ENCODE measurements around the gene UGT1A8.
"Not testable (repeated sequence)": the region's sequence is repeated elsewhere in the genome, so short reads cannot be mapped to it uniquely, and the experiment has no call there.

The UGT1A8 gene

DNA sequence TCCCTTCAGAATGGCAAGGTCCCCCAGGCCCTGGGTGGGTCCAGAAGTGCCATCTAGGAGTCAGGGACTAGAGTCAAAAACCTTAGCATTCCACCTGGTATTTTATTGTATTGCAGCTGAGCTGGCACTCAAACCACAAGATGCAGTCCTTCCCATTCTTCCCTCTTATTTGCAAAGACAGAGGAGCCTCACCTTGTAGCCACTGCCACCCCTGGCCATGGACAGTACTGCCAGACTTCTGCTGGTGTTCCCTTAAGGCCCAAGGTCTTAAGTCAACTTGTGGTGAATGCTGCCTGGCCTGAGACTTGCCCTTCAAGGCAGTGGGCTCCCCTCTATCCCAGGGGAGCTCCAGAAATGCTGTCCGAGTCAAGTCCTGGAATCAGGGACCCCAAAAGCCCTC, 25.7 kb downstream of the UGT1A8 start:
- FAIRE-seq: no peak

DNA sequence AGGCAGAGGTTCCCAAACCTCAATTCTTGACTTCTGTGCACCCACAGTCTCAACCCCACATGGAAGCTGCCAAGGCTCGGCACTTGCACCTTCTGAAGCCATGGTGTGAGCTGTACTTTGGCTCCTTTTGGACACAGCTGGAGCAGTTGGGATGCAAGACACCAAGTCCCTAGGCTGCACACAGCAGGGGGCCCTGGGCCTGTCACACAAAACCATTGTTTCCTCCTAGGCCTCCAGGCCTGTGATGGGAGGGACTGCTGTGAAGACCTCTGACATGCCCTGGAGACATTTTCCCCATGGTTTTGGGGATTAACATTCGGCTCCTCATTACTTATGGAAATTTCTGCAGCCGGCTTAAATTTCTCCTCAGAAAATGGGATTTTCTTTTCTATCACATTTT, 28.6 kb downstream of the UGT1A8 start:
- FAIRE-seq: not testable (repeated sequence)

DNA sequence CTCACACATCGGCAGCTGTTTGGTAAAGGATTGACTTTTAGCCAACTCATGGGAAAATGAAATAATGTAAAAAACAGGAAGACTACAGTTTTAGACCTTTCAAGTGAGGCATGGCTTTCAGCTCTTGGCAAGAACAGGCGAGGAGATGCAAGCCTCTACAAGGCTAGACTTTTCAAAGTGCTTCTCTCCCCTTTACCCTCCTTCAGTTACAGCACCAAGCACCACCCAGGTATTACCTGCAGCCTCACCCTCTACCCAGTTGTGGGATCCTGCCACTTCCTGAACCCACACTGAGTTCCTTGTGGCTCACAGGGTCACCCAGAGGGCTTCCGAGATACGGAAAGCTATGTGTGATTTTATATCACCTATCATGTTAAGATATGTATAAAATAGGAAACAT, 33.5 kb downstream of the UGT1A8 start:
- FAIRE-seq: no peak

DNA sequence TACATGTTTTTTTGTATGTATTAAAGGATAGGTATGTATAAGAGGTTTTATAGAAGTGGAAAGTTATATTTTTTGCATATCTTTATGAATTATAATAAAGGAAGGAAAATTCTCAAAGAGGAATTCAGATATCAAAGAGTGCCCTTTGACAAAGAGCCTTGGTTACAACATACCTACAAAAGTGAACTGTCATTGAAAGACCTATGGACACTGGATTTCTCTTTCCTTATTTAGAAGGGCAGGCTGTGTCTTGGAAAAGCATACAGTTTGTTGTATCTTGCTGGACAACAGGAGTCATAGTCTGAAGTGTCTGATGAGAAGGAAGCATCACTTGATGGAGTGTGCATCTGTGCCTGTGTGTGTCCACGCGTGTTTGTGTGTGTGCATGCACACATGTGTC, 34.0 kb downstream of the UGT1A8 start:
- no peak for FAIRE-seq

DNA sequence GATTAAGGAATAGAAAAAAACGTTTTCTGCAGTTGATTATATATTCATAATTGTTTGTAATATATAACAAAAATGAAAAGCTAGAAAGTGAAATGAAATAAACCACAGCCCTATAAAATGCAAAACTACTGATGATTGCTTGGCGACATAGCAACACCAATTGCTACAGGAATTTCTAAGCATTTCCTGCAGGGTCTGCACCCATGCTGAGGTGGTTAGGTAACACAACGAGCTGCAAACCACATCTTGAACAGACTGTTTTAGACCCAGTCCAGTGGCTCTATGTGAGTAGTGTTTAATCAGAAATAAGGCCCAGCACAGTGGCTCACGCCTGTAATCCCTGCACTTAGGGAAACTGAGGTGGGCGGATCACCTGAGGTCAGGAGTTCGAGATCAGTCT, 37.1 kb downstream of the UGT1A8 start:
- no peak for FAIRE-seq

DNA sequence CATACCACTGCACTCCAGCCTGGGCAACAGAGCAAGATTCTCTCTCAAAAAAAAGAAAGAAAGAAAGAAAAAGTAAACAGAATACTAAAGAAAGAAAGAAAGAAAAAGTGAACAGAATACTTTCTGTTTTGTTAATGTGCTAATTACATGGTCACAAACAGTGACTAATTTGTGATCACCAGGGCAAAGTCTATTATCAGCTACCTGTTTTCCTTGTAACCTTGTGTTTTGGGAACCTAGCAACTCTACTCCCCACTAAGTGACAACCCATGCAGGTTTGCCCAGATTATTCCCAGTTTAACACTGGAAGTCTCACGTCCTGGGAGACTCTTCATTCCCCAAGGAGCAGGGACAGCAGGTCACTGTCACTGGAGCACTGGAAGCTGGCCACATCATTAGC, 37.6 kb downstream of the UGT1A8 start:
- FAIRE-seq: no peak

DNA sequence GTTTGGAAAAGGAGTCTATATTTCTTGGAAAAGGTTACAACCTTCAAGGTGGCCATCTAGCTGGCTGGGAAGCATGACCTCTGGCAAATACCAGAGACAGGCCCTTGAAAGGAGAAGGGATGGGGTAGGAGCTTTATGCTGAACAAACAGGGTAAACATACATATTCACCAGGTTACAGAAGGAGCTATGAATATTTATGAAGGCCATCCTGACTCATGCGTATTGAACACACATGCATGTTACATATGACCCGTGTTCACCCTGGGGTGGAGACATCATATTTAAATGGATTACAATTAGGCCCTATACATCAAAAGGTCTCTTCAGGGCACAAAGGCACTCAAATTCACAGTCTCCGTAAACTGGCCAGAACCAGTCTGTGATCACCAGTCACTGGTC, 38.5 kb downstream of the UGT1A8 start:
- not testable (repeated sequence) for FAIRE-seq

DNA sequence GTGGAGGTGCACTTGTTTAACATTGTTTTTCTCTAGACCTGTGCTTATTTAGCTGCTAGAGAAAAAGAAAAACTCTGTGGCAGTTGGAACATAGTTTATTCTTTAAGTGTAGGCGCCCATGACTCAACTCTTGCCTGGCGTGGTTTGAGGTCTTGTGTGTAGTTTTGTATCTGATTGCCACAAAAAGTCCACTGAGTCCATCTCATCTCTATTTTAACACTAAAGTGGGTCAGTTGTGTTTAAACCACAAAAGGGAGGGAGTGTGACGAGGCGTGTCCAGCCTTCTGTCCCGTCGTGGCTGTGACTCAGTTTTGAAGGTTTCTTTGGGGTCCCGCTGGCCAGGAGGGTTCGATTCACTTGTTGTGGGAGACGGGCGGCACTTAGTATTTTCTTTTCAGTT, 39.0 kb downstream of the UGT1A8 start:
- FAIRE-seq: no peak

DNA sequence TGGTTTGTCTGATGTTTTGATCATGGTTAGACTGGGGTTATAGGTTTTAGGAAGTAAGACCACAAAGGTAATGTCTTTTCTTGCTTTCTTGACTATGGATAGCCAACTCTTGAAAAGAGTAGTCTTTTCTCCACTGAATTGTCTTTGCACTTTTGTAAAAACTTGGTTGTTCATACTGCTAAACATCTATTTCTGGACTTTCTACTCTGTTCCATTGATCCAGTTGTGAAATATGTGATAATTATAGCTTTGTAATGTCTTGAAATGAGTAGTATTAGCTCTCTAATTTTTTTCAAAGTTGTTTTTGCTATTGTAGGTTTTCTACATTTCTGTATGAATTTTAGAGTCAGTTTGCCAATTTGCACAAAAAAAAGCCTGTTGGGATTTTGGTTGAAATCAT, 41.2 kb downstream of the UGT1A8 start:
- no peak for FAIRE-seq

DNA sequence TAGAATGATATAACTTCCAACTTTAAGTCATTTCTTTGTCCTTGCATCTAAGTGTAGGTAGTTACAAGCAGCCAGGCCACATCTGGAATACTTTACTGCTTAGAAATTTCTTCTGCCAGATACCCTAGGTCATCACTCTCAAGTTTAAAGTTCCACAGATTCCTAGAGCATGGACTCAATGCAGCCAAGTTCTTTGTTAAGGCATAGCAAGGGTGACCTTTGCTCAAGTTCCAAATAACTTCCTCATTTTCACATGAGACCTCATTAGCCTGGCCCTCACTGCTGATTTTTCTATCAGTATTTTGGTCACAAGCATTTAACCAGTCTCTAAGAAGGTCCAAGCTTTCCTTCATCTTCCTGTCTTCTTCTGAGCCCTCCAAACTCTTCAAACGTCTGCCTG, 46.5 kb downstream of the UGT1A8 start:
- FAIRE-seq: no peak

DNA sequence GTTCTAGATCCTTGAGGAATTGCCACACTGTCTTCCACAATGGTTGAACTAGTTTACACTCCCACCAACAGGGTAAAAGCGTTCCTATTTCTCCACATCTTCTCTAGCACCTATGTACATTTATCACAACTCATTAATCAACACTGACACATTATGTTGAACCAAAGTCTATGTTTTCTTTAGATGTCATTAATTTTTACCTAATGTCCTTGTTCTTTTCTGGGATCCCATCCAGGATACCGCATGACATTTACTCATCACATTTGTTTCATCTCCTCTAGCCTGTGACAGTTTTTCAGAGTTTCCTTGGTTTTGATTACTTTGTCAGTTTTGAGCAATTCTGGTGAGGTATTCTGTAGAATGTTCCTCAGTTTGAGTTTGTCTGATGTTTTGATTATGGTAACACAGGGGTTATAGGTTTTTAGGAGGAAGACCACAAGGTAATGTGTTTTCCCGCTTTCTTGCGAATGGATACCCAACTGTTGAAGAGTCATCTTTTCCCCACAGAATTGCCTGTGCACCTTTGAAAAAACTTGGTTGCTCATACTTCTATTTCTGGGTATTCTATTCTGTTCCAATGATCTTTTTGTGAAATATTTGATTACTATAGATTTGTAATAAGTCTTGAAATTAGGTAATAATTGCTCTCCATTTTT, 51.3 kb downstream of the UGT1A8 start:
- no peak for FAIRE-seq

DNA sequence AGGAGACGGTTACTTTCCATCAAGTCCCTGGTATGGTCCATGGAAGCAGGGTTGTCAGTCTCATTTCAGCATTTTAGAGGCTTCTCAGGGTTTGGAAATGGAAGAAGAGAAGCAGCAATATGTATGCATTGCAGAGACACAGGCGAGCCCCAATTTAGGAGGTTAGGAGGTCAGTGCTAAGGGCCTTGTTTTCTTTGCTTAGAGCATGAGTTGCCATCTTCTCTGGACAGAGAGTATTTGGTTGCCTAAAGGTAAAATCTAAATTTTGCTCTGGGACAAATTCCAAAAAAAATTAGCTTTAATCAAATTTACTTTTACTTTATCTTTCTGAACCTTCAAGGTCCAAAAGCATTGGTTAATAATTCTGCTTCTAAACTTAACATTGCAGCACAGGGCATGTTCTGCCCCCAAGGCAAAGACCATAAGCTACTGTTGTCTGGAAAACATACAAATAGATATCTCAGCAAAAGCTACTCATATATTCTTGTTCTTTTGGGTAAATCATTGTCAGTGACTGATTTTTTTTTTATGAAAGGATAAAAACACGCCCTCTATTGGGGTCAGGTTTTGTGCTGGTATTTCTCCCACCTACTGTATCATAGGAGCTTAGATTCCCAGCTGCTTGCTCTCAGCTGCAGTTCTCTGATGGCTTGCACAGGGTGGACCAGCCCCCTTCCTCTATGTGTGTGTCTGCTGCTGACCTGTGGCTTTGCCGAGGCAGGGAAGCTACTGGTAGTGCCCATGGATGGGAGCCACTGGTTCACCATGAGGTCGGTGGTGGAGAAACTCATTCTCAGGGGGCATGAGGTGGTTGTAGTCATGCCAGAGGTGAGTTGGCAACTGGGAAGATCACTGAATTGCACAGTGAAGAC, 54.1 kb downstream of the UGT1A8 start, which contains the start of gene UGT1A9:
UGT1A9 (plus strand) TSS at position 609 of the 872 bp plus-strand sequence; CDS start at position 646, 37 bp downstream.
- FAIRE-seq: no peak

DNA sequence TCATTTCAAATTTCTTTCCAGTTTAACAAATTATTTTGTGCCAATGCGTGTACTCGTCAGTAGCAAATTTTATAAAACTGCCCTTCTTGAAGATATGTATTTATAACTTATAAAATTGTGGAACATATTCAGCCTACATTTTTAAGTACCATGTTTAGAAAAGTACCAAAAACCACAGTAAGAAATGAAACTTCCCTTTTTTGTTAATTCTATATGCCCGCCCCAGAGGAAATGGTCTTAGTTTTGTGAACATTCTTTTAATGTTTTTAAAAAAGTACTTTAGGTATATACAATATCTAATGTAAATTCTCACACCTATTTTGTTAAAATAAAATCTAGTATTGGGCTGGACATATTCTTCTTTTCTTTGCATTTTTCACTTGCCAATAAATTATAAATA, 55.5 kb downstream of the UGT1A8 start:
- FAIRE-seq: no peak

DNA sequence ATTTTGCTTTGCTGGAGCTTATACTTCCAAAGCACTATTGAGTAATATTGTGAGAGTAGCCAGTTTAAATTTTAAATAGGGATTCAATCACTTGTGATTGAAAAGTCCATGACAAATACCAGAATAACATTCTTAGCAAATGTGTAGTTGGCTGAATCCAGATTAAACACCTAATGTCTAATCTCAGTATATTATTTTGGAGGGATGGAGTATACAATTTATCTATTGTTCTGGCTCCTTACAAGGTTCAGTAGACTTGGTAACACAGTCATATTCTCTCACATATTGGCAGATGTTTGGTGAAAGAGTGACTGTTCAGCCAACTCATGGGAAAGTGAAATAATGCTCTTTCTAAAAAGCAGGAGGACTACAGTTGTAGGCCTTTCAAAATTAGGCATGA, 56.5 kb downstream of the UGT1A8 start:
- FAIRE-seq: no peak

DNA sequence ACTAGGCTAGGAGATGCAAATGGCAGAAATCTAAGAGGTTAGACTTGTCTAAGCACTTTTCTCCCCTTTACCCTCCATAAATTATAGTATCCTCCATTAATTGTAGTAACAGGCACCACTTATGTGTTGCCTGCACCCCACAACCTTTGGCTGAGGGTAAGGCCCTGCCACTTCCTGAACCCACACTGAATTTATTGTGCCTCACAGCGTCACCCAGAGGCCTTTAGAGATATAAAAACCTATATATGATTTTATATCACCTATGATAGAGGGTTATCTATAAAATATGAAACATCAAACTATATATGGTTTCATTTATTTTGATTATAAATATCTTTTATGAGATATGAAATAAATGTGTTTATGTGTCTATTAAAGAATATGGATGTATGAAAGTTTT, 56.9 kb downstream of the UGT1A8 start:
- no peak for FAIRE-seq

DNA sequence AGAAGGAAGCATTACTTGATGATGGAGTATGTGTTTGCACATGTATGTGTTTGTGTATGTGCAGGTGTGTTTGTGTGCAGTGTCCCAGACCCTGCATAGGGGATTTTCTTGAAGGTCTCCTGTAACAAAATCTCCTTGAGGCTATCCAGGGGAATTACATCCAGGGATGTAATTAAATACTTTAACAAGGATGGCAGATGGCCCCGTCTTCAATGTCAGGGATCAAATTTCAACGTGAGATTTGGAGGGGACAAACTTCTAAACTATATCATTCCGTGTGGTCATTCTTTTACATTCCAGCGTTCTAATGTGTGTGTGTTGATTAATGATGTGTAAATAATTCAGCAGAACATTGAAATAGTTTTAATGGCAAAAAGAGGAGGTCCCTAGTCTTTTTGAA, 57.6 kb downstream of the UGT1A8 start:
- no peak for FAIRE-seq

DNA sequence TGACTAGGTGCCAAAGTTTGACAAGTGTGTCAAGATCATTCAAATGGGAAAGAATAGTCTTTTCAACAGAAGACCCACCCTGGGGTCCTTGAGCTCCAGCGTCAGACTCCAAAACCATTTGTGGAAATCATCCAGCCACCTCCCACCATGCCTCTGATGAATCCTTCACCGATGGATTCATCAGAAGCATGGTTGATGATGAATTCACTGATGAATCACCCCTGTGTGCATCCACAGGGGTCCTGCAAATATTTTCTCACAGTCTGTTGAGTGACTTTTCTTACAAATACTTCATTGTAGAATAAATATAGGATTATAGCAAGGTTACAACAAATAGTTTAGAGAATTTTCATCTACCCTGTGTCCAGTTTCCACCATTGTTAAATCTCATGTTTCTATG, 58.6 kb downstream of the UGT1A8 start:
- no peak for FAIRE-seq

DNA sequence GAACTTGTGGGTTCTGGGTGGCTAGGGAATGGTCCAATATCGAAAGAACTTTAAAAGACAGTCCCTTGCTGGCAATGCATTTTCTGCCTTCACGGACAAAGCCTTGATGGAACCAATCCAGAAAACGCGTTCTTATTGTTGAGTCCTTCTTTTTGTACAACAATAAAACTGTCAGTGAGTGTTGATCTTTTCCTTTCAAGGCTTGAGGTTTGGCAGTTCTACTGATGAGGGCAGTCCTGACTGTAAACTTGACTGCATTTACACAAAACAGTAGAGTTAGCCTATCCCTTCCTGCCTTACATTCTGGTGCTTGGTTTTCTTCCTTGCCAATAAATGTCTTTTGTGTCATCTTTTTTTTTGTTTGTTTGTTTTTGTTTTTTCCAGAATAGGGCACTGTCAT, 61.8 kb downstream of the UGT1A8 start:
- no peak for FAIRE-seq

DNA sequence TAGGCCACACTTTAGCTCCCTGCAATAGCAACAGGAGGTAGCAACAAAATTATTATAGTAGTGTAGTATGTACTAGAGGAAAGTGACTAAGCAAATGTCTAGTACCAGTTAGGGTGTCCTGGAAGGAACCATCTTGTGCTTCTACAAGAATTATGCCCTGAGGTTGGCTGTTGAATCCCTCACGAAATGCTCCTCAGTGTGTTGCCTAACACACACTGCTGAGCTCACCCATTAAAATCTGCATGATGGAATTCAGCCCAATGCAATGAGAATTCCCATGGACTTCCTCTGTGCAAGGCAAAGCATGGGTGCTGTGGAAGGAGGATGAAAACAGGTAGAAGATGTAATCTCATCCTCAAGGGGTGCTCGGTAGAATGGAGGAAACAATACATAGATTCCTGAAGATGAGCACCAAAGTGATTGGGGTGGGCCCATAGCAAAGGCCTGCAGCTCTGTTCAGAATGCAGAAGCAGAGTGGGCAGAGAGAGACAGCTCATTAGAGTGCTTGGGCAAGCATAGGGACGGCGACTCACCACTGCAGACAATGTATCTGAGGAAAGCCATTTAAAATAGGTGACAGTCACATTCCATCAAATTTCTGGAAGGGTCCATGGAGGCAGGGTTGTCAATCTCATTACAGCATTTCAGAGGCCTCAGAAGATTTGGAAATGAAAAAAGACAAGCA, 63.1 kb downstream of the UGT1A8 start:
- no peak for FAIRE-seq

DNA sequence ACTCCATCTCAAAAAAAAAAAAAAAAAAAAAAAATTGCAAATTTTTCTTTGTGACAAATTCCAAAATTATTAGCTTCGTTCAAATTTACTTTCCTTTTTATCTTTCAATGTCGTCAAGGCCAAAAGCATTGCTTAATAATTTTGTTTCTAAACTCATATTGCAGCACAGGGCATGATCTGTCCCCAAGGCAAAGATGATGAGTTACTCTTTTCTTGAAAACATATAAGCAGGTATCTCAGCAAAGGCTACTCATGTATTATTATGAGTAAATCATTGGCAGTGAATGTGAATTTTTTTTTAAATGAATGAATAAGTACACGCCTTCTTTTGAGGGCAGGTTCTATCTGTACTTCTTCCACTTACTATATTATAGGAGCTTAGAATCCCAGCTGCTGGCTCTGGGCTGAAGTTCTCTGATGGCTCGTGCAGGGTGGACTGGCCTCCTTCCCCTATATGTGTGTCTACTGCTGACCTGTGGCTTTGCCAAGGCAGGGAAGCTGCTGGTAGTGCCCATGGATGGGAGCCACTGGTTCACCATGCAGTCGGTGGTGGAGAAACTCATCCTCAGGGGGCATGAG, 64.2 kb downstream of the UGT1A8 start, which contains the start of gene UGT1A7:
UGT1A7 (plus strand) TSS at position 381 of the 579 bp plus-strand sequence; CDS start at position 418, 37 bp downstream.
- FAIRE-seq: no peak

DNA sequence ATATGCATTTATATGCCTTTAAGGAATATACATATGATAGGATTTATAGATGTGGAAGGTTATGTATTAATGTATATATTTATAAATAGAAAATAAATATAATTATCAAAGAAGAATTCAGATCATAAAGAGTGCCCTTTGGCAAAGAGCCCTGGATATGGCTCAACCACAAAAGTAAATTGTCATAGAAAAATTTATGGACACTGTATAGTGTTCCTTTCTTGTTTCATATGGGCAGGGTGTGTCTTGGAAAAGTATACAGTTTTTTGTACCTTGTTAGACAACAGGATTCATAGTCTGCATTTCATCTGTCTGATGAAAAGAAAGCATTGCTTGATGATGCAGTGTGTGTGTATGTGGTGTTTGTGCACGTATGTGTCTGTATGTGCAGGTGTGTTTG, 67.2 kb downstream of the UGT1A8 start:
- no peak for FAIRE-seq

DNA sequence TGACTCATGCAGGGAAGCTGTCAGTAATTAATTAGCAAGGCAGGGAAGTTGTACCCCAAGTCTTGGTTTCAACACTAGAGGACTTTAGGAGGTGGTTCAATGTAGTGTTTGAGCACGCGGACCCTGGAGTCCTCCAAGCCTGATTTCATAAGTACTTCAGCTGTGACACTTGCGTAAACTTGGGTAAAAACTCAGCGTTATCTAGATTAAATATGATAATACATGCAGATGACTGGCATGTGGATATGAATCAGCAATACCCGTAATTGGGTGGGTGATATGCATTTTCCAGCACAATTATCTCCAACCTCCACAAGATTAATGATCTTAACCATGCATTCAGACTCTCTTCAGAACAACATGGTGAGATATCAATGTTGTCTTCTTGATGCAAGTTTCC, 69.5 kb downstream of the UGT1A8 start:
- no peak for FAIRE-seq

DNA sequence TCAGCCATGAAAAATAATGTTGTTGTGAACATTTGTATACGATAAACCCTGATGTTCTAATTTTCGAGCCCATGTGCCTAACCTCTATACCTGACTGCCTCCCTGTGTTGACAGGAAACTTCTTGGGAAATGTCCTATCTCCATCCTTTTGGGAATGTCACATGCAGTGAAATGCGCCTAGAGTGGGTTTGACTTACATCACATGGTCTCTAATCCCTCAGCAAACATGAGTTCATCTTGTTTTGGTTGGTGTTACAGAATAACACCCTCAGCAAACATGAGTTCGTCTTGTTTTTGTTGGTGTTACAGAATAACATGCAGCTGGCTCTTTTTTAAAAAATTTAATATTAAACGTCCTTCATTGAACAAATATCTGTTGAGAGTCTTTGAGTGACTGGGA, 70.9 kb downstream of the UGT1A8 start:
- FAIRE-seq: no peak

Measured in endometrium (tissue), 2 donors.